Renal cortex interstitium (tissue), 15 donors: ENCODE data around the gene AKAP12. TPM values are rescaled to one million over a fixed set of nuclear protein-coding genes. Genes with fewer than 3 reads are reported as not detected.

ENCODE experiments used
- DNase-seq, 11 donors: peaks; one replicate each; pipeline ENCODE4 v3.0.0-alpha.2; 2013; ENCODE audit warnings: low read depth in 9 of 11, low spot score in 4 of 11; ENCODE audit errors: extremely low read depth in 1 of 11
- long read RNA-seq, 16 experiments: transcript quantifications; one replicate each; lab custom pipeline, GENCODE V29; 2026
- polyA plus RNA-seq, 3 donors: library from polyadenylated mRNA; unstranded; fragments of 120-200 nt; gene quantifications; one replicate each; pipeline ENCODE4 v1.2.1, GENCODE V29; 2013; ENCODE audit not compliant: insufficient read length in 3 of 3

AKAP12 gene, protein sequence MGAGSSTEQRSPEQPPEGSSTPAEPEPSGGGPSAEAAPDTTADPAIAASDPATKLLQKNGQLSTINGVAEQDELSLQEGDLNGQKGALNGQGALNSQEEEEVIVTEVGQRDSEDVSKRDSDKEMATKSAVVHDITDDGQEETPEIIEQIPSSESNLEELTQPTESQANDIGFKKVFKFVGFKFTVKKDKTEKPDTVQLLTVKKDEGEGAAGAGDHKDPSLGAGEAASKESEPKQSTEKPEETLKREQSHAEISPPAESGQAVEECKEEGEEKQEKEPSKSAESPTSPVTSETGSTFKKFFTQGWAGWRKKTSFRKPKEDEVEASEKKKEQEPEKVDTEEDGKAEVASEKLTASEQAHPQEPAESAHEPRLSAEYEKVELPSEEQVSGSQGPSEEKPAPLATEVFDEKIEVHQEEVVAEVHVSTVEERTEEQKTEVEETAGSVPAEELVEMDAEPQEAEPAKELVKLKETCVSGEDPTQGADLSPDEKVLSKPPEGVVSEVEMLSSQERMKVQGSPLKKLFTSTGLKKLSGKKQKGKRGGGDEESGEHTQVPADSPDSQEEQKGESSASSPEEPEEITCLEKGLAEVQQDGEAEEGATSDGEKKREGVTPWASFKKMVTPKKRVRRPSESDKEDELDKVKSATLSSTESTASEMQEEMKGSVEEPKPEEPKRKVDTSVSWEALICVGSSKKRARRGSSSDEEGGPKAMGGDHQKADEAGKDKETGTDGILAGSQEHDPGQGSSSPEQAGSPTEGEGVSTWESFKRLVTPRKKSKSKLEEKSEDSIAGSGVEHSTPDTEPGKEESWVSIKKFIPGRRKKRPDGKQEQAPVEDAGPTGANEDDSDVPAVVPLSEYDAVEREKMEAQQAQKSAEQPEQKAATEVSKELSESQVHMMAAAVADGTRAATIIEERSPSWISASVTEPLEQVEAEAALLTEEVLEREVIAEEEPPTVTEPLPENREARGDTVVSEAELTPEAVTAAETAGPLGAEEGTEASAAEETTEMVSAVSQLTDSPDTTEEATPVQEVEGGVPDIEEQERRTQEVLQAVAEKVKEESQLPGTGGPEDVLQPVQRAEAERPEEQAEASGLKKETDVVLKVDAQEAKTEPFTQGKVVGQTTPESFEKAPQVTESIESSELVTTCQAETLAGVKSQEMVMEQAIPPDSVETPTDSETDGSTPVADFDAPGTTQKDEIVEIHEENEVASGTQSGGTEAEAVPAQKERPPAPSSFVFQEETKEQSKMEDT (N-terminal part only)
- polyA plus RNA-seq = 100 to 1,000 TPM; 175 to 206 (median 194) TPM
- long read RNA-seq, donor 1, partial matches to known transcripts = 95 of 95 reads
- long read RNA-seq, donor 1, other reads (novel, unspliced or antisense) = 0 of 95 reads
- long read RNA-seq, donor 2, partial matches to known transcripts = 185 of 185 reads
- long read RNA-seq, donor 2, other reads (novel, unspliced or antisense) = 0 of 185 reads
- long read RNA-seq, donor 3, partial matches to known transcripts = 139 of 139 reads
- long read RNA-seq, donor 3, other reads (novel, unspliced or antisense) = 0 of 139 reads
- long read RNA-seq, donor 4, full-length matches to known transcripts = 3 of 80 reads
- long read RNA-seq, donor 4, partial matches to known transcripts = 77 of 80 reads
- long read RNA-seq, donor 4, other reads (novel, unspliced or antisense) = 0 of 80 reads
- long read RNA-seq, donor 5 = 0 reads
- long read RNA-seq, donor 6, partial matches to known transcripts = 142 of 142 reads
- long read RNA-seq, donor 6, other reads (novel, unspliced or antisense) = 0 of 142 reads
- long read RNA-seq, donor 7, partial matches to known transcripts = 110 of 110 reads
- long read RNA-seq, donor 7, other reads (novel, unspliced or antisense) = 0 of 110 reads
- long read RNA-seq, donor 8 = 0 reads
- long read RNA-seq, donor 9, full-length matches to known transcripts = 1 of 59 reads
- long read RNA-seq, donor 9, partial matches to known transcripts = 58 of 59 reads
- long read RNA-seq, donor 9, other reads (novel, unspliced or antisense) = 0 of 59 reads
- long read RNA-seq, donor 10, partial matches to known transcripts = 132 of 132 reads
- long read RNA-seq, donor 10, other reads (novel, unspliced or antisense) = 0 of 132 reads
- long read RNA-seq, donor 11, full-length matches to known transcripts = 1 of 65 reads
- long read RNA-seq, donor 11, partial matches to known transcripts = 64 of 65 reads
- long read RNA-seq, donor 11, other reads (novel, unspliced or antisense) = 0 of 65 reads
- long read RNA-seq, donor 12, partial matches to known transcripts = 17 of 17 reads
- long read RNA-seq, donor 12, other reads (novel, unspliced or antisense) = 0 of 17 reads
- long read RNA-seq, donor 13 = 0 reads
- long read RNA-seq, donor 14, full-length matches to known transcripts = 1 of 61 reads
- long read RNA-seq, donor 14, partial matches to known transcripts = 60 of 61 reads
- long read RNA-seq, donor 14, other reads (novel, unspliced or antisense) = 0 of 61 reads
- long read RNA-seq, donor 15, partial matches to known transcripts = 41 of 41 reads
- long read RNA-seq, donor 15, other reads (novel, unspliced or antisense) = 0 of 41 reads
- long read RNA-seq, donor 16, full-length matches to known transcripts = 2 of 133 reads
- long read RNA-seq, donor 16, partial matches to known transcripts = 131 of 133 reads
- long read RNA-seq, donor 16, other reads (novel, unspliced or antisense) = 0 of 133 reads

DNA sequence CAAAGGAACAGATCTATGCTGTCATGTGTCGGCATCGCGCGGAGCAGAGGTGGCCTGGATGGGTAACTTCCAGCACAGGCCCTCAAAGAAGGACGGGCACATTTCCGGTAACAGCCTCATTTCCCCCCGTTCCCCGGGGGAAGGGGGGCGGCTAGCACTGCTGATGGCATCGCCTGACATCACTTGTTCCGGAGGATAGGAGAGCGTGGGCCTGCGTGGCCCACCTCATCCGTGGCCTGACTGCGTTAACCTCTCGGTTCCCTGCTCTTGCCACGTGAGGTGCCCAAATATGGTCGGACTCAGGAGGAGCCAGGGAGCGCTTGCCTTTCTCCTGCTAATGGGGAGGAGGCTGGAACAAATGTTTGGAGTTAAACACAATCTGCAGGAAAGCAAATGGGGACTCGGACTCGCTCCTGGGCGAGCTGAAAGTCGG is at the start of gene AKAP12:
Gene AKAP12, plus strand, starts transcription at position 365 of the 433 bp plus-strand sequence. CDS start 596 bp downstream, outside the sequence.
- peak in 2 of 11 donors; percentile 36 to 56 for DNase-seq

DNA sequence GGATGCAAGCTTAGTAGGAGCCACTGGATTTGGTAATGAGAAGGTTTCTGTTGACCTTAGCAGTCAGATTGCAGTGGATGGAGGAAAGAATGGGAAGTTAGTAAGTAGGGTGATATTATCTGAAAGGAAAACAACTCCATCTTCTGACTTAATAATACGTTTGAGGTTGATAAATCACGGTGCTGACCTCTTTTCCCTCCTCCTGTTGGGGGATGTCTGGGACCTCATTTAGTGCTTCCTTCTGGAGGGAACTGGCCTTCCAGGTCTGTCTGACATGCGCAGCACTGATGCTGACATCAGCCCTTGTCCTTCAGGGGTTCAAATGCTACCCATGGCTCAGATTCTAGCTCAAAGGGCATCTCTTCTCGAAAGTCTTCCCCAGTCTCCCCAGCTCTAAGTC is 48.2 kb upstream of the AKAP12 start:
- no peak for DNase-seq

DNA sequence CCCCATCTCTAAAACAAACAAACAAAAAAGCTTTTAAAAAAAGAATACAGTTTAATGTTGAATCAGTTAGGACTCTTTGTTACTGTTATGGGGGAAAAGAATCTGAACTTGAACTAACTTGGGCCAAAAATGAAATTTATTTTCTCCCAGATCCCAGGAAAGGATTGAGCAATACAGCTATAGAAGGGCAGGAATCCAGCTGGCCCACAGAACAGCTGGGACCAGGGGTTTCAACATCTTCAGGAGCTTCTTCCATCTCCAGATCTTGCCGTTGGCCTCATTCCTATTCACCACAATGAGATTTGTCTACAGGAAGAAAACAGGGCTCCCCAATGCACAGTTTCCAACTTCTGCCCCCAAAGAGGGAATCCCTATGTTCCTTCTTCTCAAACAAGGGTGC is 43.2 kb upstream of the AKAP12 start:
- no peak for DNase-seq

DNA sequence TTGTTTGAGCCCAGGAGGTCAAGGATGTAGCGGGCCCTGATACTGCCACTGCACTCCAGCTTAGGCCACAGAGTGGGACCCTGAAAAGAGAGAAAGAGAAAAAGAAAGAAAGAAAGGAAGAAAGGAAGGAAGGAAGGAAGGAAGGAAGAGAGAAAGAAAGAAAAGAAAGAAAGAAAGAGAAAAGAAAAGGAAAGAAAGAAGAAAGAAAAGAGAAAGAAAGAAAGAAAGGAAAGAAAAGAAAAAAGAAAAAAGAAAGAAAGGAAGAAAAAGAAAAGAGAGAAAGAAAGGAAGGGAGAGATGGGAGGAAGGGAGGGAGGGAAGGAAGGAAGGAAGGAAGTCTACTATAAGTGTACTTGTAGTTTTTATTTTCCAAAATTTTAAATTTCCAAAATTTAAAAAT is 42.2 kb upstream of the AKAP12 start:
- DNase-seq = no peak

DNA sequence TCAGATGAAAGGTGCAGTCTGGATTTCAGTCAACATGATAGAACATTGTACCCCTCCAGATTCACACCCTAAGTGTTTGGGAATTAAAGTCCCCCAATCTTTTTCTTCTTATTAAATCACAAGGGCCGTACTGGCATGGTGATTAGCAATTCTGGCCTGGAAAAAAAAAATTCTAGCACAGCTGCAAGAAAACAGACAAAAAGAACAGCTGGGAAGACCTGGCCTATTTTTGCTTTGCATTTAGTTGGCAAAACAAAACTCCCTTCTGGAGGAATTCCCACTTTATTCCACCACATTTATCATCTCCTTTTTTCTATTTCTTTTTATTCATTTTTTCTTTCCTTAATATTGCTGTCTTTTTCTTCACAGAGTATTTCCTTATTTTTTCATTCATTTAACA is 39.8 kb upstream of the AKAP12 start:
- no peak for DNase-seq

DNA sequence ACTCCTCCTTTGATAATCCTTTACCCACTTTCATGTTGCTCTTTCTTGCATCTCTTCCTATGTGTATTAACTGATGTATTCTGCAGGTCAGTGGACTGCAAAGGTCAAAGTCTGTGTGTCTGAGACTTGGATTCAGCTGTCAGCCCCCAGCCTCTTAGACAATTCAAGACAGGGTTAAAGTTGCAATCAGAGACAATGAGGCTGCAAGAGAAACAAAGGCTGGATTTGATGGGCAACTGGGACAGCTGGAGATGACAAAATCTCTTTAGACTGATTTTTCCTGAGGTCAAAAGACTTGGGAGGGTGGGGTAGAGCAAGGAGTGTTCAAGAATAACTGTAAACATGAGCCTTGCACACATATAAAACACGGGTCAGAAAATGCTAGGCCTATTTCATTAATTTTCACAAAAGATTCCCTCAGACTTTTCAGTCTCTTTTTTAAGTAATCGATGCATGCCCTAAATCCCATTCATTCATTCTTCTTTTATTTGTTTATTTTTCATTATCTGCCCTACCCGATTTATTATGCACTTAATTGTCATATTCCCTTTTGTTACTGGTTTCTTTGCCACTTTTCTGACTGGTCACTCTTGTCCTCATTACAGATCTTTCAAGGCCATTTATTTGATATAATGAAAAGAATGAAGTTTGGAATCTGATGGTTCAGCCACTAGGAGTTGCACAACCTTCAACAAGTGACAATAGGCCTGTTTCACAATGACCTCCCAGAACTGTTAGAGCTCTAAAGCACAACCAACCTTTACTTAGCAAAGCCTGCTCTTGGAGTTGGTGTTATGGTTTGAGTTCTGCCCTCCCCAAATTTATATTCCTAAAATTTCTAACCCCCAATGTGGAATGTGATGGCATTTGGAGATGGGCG is 33.8 kb upstream of the AKAP12 start:
- no peak for DNase-seq

DNA sequence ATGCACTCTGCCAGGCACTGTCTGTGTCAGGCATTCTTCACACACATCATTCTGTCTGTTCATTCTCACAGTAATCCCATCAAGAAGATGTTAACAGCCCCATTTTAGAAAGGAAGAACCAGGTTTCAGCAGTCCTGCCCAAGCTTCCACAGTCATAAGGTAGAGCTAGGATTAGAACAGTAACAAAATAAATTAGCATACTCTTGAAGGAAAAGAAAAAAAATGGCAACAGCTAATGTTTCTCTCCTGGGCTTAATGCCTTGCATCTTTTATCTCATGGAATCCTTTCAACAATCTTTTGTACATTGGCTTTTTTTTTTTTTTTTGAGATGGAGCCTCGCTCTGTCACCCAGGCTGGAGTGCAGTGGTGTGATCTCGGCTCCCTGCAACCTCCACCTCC is 32.1 kb upstream of the AKAP12 start:
- DNase-seq = no peak

DNA sequence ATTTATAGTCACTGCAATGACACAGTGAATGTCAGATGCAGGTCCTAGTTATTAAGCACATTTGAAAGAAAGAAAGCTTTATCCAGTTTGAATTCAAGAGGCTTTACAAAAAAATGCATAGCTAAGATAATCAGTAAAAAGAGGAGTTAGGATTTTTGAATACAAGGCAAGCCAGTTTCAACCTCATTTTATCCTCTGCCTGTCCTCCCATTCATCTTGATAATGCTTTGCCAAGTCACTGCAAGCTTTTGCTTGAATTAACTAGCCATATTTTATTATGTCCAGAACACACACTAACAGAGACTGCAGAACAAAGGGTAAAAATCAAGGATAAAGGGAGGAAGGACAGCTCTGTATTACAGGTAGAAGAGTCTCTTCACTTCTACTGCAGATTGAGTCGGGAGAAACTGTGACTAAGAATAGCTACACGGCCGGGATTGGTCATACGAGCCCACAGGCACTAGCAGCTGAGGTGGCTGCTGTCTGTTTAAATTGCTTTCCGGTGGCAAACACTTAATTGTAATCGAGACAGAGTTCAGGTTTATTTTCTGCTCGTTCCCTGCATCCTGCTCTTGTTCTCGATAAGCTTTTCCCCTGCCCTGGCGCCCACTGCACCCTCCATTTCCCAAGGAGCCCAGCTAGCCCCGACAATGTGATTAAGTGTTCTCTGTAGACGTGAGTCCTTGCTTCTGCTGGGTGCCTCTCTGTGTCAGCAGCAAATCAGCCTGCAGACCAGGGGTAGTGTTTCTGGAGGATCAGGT is 30.5 kb upstream of the AKAP12 start:
- peak in 1 of 11 donors; percentile 16 for DNase-seq

DNA sequence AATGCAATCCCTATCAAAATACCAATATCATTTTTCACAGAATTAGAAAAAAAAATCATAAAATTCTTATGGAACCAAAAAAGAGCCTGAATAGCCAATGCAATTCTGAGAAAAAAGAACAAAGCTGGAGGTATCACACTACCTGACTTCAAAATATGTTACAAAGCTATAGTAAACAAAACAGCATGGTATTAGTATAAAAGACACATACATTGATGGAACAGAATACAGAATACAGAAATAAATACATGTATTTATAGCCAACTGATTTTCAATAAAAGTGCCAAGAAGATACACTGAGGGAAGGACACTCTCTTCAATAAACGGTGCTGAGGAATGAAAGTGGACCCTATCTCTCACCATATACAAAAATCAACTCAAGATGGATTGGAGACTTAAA is 28.7 kb upstream of the AKAP12 start:
- no peak for DNase-seq

DNA sequence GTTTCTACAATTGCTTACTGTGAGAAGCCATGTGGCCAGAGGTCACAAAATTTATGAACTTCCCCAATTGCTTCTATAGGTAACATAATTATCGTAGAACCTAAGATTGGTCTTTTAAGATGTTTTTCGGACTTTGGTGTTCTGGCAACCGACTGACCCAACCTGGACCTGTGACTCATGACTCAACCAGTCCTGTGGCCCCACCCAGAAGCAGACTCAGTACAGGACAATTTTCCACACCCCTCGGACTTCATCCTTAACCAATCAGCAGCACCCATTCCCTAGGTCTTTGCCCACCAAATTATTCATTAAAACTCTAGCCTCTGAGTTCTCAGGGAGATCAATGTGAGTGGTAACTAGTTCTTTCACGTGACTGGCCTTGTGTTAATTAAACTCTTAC is 26.4 kb upstream of the AKAP12 start:
- DNase-seq = no peak

DNA sequence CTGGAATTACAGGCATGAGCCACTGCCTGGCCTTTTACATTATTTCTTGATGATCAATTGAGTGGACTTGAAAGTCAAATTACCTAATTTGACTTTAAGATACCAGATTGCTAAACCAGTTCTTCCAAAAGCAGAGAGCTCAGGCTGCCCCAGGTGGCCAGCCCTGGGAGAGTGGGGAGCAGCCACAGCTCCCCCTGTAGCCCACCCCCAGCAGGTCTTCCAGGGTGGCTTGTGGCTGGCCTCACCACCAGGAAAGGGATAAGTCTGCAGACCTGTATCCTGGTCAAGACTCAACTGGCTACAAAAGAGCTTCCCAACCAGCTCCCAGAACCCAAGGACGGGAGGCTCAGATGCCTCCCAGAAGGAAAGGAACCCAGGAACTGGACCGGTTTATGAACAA is 23.8 kb upstream of the AKAP12 start:
- no peak for DNase-seq

DNA sequence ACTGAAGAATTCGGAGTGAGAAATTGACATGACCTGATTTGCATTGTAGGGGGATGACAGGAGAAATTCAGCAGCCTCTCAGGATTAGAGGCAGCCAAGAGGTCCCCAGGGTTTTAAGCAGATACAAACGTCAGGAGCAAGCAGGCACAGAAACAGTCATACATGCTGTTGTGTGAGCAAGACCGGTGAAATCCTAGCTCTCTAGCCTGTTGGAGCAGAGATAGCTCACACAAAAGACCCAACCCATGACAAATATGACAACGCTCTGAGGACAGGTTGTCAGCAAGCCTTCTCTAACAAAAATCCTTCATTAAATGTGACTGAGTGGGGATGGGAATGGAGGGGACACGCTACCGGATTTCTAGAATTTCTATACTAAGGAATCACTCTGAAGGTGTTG is 23.0 kb upstream of the AKAP12 start:
- DNase-seq = no peak

DNA sequence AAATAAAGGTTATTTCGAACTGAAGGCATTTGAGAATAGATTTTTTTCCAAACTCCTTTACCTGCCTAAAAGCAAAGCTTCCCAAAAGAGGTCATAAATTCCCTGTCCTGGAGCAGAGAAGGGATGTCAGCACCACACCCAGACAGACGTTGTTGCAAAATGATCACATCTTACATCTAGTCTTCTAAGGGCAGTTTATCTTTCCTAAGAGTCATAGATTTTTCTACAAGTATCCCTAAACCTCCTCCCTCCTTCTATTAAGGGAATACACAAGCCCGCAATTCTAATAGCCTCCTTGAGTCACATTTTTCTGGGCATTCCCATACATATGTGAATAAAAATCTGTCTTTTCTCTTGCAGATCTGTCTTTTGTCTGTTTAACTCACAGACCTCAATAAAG is 20.6 kb upstream of the AKAP12 start:
- DNase-seq = no peak

DNA sequence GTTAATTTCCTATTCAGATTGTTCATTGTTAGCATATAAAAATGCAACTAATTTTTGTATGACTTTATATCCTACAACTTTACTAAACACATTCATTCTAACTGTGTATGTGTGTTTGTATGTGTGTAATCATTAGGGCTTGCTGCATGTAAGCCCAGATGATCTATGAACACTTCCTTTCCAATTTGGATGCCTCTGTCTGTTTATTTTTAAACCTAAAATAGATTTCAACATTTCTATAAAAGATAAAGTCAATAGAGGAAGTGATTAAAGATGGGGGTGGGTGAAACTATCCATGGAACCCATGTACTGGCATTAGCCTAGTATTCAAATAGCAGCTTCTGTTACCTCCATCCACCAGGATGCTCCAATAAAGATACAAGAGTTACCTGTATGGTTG is 15.7 kb upstream of the AKAP12 start:
- no peak for DNase-seq

DNA sequence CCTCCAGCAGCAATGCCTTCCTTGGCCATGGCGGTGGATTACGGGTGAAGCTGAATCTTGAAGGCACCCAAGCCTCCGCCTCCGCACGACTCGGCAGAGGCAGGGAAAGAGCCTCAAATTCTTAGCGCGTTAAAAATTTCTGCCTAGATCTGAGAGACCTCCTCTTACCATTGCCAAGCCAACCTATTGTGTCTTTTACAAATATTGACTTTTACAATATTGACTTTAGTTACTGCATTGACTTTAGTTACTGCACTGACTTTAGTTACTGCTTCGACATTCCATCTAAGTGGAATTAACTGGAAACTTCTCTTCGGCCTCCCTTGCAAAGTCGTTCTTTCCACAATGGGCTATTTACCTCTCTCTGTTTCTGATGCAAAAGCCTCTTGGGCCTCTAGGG is 13.8 kb upstream of the AKAP12 start:
- DNase-seq = no peak
